Mononuclear cell (primary cell): ENCODE data around the gene HOXB8. TPM values are rescaled to one million over a fixed set of nuclear protein-coding genes. Genes with fewer than 3 reads are reported as not detected.

Experiments
- H3K27me3 ChIP-seq: 2 replicates; pipeline ENCODE4 v1.6.0; 2011; ENCODE audit warnings: low read length, control low read depth; ENCODE audit not compliant: insufficient read depth
- H3K4me1 ChIP-seq: 2 replicates; pipeline ENCODE4 v1.5.1; 2011; ENCODE audit warnings: mild to moderate bottlenecking, low read length, control low read depth; ENCODE audit not compliant: insufficient read depth
- H3K4me3 ChIP-seq: 2 replicates; pipeline ENCODE4 v1.5.1; 2011; ENCODE audit warnings: mild to moderate bottlenecking, low read length, moderate library complexity
- H3K9me3 ChIP-seq: 2 replicates; pipeline ENCODE4 v1.5.1; 2011; ENCODE audit warnings: low read depth, mild to moderate bottlenecking, control low read depth, low read length
- total RNA-seq: library from RNA; depleted of rRNA; stranded (reverse); fragments of >200 nt; gene quantifications from one replicate; pipeline ENCODE4 v1.2.3, GENCODE V29; 2012

HOXB8 gene
- total RNA-seq, 1 donor = 0.10 TPM

DNA sequence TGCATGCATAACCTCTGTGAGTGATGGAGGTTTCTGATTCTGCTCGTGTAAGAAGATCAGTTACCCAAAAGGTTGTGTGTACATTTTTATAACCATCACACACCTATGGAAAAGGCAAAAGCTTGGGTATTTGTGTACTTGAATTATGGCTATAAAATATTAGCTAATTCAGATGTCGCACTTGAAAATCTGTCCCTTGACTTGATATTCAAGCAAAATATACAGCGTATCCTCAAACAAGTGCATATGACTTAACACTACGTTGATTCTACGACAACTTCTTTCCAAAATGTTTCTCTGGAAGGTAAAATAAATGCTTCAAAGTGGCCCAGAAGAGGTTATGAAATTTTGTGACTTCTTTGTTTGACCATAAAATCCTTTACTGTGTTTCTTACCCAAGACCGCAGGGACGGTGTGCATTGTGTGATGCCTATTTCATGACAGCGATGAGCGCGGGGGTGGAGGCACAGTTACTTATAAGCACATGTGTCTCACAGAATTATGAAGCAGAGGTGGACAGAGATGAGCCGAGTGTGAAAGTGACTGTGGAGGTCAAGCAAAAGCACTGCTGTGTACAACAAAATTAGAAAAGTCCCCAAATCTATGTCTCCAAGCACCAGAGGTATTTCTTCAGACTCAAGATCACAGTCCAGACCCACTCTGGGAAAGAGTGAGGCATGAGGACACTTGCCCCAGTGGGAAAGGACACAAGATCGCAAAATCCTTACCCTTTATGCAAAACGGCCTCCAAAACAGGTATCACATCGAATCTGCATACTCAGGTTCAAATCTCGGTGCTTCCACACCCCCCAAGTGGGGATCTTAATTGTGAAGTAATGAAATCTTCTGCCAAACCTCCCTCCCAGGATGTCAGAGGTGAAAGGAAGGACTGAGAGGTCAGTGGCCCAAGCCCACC, 15.2 kb upstream of the HOXB8 start:
- Histone ChIP-seq H3K27me3 (peaks cover 93% of the 10 kb centered on the region), H3K4me1 (peaks cover 15% of the 10 kb centered on the region), H3K9me3 (no peaks in the 10 kb centered on the region), H3K4me3 (no peak overlapping the region)

- Histone ChIP-seq H3K4me1 (peaks cover 23% of the 10 kb centered on the region), H3K27me3 (peaks cover 93% of the 10 kb centered on the region), H3K9me3 (no peaks in the 10 kb centered on the region), H3K4me3 (no peak overlapping the region)
Observed at GRCh38 chr17:48629411-48629759, 14.3 kb upstream of the HOXB8 start.

DNA sequence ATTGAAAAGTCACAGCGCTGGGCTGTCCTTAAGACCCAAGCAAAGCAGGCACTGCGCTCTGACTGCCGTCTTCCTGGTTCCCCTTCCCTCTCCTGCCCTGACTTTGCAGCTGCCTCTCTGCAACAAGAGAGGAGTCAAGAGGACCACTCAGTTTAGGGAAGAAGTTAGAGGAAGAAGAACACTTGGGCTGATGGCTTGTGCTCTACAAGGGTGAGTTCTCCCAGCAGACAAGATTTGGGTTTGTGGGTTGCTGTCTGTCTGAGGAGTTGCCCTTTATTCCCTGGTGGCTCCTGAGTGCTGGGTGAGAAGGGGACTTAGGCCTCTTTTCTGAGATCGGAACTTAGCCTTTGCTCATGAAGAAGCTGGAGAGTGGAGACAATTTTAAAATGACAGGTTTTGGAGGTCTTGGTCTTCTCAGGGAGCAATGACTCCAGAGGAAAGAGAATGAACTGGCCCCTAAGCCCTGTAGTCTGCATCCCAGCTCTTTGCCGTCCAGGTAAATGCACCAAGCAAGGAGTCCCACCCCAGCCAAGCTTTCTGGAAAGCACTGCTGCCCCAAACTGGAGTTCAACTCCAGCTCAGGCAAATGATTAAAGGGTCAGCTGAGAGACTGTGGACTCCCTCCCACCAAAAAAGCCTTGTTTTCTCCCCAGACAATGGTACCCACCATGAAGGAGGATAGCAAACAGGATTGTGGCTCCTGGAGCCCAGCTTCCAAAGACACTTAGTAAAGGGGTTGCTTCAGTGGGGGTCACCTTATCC, 13.7 kb upstream of the HOXB8 start:
- peaks cover 23% of the 10 kb centered on the region for H3K4me1 ChIP-seq
- peaks cover 93% of the 10 kb centered on the region for H3K27me3 ChIP-seq

GRCh38 chr17:48627623-48628521, 12.8 kb upstream of the HOXB8 start:
- Histone ChIP-seq H3K4me1 (peaks cover 23% of the 10 kb centered on the region), H3K9me3 (no peaks in the 10 kb centered on the region), H3K27me3 (peaks cover 93% of the 10 kb centered on the region), H3K4me3 (no peak overlapping the region)

More for the DNA sequence above, 13.7 kb upstream of the HOXB8 start:
- H3K9me3 ChIP-seq = no peaks in the 10 kb centered on the region
- no peak overlapping the region for H3K4me3 ChIP-seq

DNA sequence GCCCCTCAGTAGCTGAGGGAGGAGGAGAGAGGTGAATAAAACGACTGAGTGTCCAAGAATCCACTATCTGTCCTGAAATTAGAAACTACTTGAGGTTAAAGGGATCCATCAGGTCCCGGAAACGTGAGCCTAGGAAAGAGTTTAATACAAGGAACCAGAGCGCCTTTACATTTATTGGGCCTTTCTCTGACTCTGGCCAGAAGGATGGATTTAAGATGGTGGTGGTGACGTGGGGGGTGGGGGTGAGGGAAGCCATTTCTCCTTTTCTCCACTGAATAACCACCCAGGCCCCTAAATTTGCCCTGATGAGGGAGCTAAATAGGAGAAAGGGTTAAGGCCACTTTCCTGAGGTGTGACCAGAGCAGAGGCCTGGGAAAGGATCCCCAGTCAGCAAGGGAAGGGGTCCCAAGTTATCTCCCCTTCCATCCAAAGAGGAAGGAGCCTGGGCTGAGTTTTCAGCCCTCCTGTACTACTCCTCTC, 12.1 kb upstream of the HOXB8 start:
- Histone ChIP-seq H3K27me3 (peaks cover 93% of the 10 kb centered on the region), H3K4me1 (peaks cover 23% of the 10 kb centered on the region), H3K4me3 (no peak overlapping the region), H3K9me3 (no peaks in the 10 kb centered on the region)

- Histone ChIP-seq H3K27me3 (peaks cover 93% of the 10 kb centered on the region), H3K9me3 (no peaks in the 10 kb centered on the region), H3K4me1 (peaks cover 23% of the 10 kb centered on the region), H3K4me3 (no peak within 1 kb of the TSS)
Observed at GRCh38 chr17:48626245-48627117, 11.4 kb upstream of the HOXB8 start, which contains the start of gene HOXB9. TSS of gene HOXB9 (minus strand) at chr17:48626358. CDS start at chr17:48626269, 89 bp downstream.

DNA sequence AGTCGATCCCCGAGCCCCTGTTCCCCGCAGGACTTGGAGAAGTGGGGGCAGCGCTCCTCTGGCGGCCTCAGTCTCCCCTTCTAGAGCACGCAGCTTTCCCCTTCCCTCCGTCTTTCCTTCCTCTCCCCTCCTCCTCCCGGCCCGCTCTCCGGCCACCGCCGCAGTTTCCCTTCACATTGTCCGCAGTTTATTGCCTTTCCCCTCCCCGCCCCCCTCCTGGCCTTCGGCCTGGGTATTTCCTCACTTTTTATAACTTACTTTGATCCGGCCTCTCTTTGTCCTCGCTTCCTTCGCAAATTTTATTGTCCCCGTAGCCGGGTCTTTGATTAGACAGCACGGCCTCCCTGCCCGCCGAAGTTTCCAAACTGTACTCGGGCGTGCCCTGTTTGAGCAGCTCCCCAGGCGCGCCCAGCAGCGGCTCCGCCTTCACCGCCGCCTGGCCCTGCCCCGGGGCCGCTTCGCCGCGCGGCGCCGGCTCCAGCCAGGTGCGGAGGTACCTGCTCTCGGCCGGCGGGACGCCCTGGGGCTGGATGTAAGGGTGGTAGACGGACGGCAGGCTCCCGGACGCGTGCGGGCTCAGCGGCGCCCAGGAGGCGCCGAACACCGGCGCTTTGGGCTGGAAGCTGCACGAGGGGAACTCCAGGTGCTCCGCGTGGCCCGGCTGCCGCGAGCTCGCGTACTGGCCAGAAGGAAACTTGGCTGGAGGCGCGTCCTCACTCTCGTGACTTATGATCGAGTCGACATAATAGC, 10.6 kb upstream of the HOXB8 start:
- H3K4me3 ChIP-seq = no peak overlapping the region
- H3K27me3 ChIP-seq = peaks cover 94% of the 10 kb centered on the region
- no peaks in the 10 kb centered on the region for H3K9me3 ChIP-seq
- H3K4me1 ChIP-seq = peaks cover 23% of the 10 kb centered on the region

GRCh38 chr17:48624544-48625494, 9.7 kb upstream of the HOXB8 start:
- Histone ChIP-seq H3K4me3 (no peak overlapping the region), H3K4me1 (peaks cover 23% of the 10 kb centered on the region), H3K9me3 (no peaks in the 10 kb centered on the region), H3K27me3 (peaks cover 94% of the 10 kb centered on the region)

- Histone ChIP-seq H3K9me3 (no peaks in the 10 kb centered on the region), H3K27me3 (peaks cover 94% of the 10 kb centered on the region), H3K4me1 (peaks cover 23% of the 10 kb centered on the region), H3K4me3 (no peak overlapping the region)
Observed at GRCh38 chr17:48624118-48624517, 9.0 kb upstream of the HOXB8 start.

DNA sequence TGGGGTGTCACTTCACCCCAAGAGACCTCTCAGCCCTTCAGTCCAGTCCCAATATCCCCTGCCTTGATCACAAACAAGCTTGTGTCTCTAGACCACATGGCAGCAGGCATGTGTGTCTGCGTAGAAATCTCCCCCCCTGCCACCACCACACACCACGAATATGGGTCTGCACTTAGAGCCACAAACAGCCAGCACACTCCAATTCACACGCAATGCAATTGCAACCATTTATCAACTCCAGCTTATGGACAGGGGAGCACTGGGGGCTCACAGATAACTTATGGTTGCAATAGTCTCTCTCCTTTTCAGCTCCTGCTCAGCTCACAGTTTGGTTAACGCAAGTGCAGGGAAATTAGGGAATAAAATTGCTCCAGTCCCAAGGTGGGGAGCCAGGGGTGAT, 8.5 kb upstream of the HOXB8 start:
- Histone ChIP-seq H3K9me3 (no peaks in the 10 kb centered on the region), H3K27me3 (peaks cover 94% of the 10 kb centered on the region), H3K4me3 (no peak overlapping the region), H3K4me1 (peaks cover 29% of the 10 kb centered on the region)

DNA sequence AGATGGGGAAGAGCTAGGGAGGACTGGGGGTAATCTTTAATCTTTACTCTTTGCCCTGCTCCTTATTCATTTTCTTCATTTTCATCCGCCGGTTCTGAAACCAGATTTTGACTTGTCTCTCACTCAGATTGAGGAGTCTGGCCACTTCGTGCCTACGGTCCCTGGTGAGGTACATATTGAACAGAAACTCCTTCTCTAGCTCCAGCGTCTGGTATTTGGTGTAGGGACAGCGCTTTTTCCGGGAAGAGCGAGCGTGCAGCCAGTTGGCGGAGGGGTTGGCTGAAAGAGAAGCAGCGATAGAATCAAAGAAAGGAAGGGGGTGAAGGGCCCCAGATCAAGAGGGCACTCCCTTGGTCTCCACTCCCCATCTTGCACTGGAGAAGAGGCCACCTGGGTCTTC, 7.8 kb upstream of the HOXB8 start:
- Histone ChIP-seq H3K9me3 (no peaks in the 10 kb centered on the region), H3K27me3 (peaks cover 94% of the 10 kb centered on the region)

More for the DNA sequence above, 7.8 kb upstream of the HOXB8 start:
- Histone ChIP-seq H3K4me3 (no peak overlapping the region), H3K4me1 (peaks cover 34% of the 10 kb centered on the region)
